Effector CD8-positive, alpha-beta T cell (primary cell): Measurements from ENCODE around the gene KAZN.

Experiments
- DNase-seq: peaks from one replicate; lab custom pipeline; 2025; lab: John Stamatoyannopoulos, UW

The KAZN gene

DNA sequence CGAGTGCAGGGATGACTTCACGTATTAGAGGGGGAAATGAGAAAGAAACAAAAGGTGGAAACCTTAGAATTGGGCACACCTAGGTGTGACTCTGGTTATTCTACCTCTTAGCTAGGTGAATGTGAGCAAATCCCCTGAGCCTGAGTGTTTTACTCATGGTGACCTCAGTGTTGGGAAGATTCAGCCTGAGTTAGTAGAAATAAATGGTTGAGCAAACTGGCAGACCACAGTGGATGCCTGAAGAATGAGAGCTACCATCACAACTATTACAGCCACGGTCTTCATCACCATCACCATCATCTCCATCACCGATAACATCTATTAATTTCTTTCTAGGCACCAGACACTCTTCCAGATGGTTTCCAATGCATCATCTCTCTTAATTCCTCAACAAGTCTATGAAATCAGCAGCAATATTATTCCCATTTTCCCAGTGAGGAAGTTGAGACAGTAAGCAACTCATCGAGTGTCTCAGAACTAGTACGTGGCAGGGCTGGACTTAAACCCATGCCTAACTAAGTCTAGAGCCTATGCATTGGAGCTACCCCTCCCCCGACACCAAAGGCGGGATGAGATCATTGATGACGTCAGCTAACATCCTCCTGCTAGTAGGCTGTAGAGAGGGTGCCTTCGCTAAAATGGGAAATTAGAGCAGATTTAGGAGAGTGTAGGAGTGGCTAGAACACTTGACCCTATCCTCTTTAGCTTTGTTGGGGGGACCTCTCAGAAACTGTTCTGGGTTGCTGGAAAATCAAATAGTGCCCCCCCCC is 7.9 kb upstream of the KAZN start:
- DNase-seq = no peak

DNA sequence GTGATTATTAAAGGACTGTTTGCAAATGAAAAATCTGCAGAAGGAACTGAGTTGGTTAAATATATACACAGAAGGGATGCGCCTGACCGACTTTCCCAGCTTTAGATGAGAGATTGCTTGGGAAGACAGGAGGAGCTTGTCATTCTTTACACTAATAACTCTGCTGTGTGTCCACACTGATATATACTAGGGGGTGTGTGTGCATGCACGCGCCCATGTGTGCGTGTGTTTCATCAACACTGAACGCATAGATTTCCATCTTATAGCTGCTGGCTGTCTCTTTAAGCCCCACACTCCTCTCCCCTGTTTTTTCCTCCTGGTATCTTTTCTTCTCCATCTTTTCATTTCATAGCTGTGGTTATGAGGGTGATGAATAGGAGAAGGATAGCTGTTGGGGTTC is 6.9 kb upstream of the KAZN start:
- no peak for DNase-seq

DNA sequence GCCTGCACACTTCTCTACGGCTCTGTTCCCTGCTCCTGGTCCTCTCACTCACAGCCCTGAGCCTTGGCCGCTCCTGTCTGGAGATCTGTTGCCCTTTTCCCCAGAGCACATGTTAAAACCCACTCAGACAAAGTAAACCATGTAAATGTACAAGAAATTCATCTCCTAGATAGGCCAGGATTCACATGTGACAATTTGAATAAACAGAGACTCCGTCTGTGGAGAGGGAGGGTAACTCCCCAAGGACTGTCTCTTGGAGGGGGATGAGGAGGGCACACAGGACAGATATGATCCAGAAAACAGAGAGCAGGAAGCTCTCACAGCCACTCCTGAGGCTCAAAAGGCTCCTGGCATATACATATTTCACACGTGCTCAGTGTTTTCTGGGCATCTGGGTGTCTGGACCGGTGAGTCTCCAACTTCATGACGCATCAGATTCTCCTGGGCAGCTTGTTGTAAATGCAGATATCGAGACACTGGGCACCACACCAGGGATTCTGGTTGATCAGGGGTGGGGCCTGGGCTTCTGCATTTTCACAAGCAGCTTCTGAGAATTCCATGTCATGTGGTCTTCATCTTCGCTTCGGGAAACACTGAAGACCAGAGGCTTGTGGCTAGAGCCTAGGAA is 6.4 kb upstream of the KAZN start:
- DNase-seq = no peak

DNA sequence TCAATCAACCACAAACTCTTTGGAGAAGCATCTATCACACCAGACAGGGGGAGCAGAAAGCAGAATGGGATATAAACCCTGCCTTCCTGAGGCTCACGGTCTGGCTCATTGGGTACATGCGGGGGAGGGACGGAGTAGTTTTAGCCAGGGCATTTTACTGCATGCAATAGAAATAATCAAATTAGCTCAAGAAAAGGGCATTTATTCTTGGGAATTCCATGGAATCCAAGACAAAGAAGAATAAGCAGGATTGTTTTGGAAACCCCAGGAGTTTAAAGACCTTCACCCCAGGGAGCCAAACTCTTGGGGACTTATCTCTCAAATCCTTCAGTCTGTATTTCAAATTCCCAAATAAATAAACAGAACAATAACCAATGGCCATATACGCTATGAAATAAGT is 5.2 kb upstream of the KAZN start:
- no peak for DNase-seq

DNA sequence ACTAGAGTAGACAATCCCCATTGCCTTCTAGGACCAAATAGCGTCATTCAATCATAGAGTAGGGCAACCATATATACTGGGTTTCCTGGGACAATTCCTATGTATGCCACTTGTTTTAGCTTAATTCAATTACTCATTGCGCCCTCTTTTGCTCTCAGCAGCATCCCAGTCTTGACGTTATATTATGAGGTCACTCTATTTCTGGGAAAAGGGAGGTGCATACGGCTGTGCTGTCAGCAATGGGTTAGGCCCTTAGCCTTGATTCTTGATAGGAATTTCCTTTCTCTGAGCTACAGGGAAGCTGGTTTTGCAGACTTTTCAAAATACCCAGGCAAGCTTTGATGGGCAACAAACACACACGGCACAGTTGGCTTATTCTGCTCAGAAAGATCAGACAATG is 4.4 kb upstream of the KAZN start:
- no peak for DNase-seq

DNA sequence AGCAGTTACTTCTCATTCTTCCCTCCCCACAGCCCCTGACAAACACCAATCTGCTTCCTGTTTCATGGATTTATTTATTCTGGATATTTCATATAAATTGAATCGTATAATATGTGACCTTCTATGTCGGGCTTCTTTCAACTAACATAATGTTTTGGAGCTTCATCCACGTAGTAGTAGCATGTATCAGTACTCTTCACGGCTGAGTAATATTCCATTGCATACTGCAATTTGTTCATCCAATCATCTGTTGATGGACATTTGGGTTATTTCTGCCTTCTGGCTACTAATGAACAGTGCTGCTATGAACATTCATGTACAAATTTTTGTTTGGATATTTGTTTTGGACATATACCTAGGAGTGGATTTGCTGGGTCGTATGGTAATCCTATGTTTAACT is 1.9 kb upstream of the KAZN start:
- DNase-seq = no peak

DNA sequence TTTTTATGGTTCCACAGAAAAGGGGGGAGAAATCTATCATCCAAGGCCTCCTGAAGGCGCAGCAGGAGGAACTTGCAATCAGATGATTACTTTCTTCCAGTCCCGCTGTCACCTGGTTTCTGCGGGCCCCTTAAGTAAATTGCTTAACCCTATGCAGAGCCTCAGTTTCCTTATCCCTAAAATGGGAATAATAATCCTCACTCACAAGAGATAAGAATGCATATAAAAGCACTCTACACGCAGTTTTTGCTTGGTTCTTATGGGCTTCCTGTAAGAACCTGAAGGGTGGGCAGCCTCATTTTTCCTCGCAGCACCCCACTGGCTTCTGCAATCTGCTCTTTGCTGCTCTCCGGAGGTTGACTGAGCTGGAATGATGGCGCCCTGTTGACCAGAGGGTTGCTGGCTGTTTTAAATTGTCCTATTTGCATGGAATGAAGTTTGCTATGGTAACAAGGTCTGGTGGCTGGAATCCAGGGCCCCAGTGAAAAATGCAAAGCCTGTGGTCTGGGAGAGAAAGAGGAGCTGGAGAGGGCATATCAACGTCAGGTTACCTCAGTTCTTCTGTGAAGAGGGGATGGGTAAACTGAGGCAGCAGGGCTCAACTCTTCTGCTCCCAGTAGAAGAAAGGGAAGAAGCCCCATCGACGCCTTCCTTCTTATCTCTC is 1.0 kb upstream of the KAZN start:
- DNase-seq = no peak

DNA sequence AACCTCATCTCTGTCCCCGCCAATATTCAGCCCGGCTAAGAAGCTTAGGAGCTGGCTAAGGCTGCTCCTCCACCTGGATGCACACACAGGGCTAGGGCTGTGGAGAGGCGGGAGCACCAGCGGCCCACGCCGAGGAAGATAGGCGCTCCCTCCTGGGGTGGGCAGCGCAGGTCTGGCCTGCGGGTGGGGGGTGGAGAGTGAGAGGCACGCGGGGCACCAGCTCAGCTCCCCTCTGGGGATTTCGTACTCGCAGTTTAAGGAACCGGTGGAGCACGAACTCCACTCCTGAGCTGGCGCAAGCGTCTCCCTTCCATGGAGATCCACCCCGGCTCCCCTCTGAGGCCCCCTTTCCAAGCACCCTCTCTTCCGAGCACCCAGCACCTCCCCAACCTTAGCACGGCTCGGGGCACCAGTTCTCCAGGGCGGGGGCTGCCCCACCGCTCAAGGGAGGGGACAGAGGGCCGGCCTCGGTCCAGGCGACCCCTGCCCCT is 433 bp upstream of the KAZN start:
- no peak for DNase-seq

DNA sequence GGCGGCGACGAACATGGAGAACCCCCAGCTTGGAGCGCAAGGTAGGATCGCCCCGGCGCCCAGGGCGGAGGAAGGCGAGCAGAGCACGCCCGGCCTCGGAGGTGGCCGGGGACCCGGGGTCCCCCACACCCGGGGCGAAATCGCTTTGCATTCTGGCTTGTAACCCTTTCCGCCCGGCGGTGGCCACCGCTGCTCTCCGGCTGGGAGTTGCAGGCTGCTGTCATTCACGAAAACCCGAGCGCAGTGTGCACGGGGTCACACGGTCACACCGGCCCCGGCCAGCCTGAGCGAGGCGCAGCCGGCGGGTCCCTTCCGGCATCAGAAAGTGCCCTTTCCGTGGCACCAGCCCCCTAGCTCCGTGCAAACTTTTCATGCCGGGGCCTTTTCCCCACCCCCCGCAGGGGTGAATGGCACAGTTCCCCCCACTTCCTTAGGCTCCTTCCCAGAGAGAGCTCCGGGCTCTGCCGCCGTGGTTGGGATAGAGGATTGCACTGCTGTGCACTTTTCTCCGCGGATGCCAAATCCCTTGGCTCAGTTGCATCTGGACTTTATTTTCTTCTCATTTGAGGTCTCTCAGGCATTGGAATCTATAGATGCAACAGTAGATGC is 802 bp downstream of the KAZN start:
- no peak for DNase-seq

DNA sequence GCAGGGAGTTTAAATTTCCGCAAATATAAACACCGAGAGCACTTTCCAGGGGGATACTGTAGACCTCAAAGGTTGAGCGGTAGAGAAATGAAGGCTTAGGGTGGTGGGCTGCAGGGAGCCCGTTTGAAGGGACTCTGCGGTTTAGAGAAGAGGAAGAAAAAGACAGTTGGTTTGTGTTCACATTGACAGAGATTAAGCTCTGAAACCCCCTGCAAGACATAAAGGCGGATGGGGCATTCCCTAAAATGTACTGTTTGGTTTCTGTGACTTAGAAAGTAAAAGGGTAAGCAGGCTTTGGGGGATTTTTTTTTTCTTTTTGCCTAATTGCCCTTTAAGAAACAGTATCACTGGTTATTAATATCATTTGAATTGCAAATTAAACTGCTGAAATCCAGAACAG is 1.3 kb downstream of the KAZN start:
- DNase-seq = no peak

DNA sequence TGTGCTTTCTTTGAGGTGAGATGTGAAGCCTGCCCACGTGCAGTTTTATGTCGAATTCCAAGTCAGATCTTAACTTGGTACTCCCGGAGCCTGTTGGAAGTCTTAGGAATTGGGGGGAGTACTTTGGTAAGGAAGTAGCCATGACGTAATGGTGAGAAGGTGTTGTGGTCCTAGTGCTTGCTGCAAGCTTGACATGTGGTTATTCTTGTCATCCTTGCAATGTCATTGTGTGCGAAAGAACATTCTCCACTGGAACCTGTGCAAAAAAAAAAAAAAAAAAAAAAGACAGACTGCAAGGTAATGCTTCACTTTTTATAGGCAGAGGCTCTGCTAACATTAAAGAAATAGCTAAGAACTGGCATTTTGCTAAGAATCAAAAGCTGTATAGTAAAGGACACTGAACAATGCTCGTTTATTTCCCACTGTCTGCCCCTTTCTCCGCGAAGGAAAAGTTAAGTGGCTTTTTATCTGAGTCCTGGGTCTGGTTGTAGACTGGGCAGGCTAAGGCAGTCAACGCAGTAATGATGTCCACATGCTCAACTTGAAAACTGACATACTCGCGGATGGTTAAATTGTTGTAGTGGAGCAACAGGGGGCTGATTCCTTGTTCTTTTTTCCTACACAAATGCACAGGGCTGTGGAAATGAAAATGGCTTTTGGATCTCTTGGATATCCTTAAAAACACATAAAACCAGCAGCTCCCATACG is 2.1 kb downstream of the KAZN start:
- no peak for DNase-seq

DNA sequence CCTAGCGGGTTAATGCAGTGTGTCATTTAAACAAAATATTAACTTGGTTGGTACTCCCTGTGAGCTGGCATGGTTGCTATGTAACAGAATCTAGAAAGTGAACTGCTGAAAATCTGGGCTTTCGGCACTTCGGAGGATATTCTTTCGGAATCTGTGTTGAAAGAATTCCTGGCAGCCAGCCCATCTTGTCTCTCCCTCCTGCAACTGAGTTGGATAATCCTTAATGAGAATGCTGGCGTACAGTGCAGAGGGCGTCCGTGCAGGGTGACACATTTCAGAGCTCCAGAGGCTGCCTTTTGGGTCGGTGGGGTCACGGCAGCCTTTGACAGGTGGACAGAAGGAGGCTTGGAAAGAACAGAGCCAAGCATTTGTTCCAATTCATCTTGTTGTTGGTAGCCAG is 3.7 kb downstream of the KAZN start:
- DNase-seq = no peak

DNA sequence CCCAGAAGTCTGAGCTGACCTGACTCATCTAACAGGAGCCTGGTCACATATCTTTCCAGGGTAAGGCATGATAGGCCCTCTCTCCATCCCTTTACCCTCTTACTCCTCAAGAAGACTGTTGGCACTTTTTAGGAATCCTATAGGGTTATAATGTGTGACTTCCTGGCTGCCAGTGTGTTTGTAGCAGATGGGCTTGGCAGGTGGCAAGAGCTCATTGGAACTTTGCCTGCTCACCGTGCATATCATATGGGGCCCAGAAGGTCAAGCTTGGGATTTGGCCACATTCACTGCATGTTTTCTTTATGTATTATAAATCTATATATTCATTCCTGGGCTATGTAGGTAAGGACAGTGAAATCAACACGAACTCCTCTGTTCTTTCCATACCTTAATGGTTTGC is 5.2 kb downstream of the KAZN start:
- DNase-seq = no peak

DNA sequence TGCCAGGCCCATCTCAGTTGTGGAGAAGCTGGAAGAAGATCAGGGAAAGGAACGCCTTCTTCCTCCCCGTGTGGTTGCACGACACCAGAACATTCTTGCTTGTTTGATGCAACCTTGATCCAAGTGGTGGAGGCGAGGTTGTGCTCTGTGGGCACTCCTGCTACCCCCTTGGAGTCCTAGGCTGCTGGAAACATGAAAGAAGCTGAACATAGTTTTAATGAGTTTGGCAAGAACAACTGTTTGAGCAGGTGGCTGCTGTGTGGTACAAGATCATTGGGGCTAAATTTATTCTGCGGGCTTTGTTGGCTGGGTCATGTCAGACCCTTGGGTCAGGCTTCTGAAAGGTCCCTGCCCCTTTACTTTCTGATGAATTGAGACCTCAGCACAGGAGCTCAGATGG is 5.9 kb downstream of the KAZN start:
- no peak for DNase-seq

DNA sequence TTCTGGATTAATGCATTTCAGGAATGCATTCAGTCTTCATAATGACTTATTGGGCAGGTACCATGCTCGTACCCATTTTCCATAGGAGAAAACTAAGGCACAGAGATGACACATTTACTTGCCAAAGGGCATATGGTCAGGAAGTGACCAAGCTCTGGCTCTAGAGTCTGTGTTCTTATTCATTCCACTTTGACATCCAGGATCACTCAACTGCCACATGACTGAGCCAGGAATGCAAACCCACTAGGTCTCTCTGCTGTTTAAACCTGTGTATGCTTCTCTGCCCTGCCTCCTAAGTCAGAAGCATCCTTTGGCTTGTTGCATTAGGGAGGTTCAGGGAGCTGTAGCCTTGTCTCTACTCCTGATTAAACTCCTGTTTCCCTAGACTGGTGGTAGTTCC is 7.5 kb downstream of the KAZN start:
- DNase-seq = no peak

DNA sequence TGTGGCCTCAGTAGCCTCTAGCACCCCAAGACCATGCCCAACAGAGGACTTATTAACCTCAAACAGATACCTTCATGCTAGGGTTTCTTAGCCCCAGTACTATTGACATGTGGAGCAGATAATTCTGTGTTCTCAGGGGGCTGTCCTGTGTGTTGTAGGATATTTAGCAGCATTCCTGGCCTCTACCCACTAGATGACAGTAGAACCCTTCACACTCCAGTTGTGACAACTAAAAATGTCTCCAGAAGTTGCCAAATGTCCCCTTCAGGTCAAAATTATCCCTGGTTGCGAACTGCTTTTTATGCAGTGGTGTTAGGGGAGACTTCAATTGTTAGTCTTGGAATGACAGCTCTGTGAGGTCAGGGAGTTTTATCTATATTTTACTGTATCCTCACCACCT is 8.1 kb downstream of the KAZN start:
- DNase-seq = no peak

DNA sequence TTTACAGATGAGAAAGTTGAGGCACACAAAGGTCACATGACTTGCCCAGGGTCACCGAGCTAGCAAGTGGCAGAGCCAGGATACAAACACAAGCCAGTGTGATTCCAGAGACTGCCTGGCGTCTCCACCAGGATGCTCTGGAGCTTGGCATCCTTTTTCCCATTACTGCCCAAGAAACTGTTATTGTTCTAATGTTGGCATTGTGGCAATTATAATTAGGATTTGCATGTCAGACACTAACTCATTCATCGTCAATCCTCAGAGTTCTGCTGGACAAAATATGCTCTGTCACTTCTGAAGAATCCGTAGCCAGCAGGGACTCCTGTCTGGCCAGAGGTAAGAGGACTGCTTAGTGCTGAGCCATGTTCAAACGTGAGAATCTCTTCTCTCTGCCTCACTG is 8.8 kb downstream of the KAZN start:
- no peak for DNase-seq

DNA sequence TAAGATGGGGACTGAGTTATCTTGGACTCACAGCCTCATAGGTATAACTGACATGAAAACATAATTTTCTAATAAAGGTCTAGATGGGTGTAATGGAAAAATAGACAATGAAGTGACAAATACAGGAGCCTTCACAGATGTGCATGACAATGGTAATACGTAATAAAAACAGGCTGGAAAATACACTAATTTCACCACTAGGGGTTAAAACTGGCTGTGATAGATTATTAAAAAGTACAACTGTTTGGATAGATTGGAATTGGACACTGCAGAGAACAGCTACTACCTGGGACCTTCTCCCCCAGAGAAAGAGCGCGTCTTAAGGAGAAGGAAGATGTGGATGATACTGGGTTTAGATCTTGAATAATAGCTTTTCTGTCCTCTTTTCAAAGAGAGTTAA is 9.8 kb downstream of the KAZN start:
- DNase-seq = no peak

DNA sequence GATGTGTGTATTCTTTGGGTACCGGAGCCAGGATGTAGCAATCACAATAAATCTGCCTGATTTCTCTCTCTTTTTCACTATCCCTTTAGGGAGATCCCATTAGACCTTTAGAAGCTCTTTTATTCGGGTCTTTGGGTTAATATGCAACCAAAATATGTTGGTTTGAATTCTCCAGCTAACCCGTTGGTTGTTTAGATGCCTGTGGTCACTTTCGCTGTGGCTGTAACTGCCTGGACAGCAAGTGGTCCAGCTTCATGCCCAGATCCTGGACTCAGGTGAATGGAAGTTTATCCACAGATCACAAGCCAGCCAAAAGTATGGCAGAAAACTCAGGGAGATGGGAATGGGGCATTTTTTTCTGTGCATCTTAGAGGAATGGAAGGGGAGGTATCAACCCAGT is 12.3 kb downstream of the KAZN start:
- no peak for DNase-seq

DNA sequence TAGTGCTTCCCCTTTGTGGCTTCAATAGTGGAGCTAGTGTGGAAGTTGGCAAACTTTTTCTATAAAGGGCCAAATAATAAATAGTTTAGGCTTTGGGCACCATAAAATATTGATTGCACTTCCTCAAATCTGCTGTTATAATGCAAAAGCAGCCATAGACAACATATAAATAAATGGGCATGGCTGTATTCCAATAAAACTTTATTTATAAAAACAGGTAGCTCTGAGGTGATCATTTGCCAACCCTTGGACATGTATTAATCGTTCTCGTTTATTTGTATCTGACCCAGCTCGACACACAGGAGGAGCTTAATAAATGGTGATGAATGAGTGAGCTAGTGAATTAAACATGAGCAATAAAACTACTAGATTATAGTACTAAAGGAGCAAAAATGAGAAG is 13.3 kb downstream of the KAZN start:
- no peak for DNase-seq

DNA sequence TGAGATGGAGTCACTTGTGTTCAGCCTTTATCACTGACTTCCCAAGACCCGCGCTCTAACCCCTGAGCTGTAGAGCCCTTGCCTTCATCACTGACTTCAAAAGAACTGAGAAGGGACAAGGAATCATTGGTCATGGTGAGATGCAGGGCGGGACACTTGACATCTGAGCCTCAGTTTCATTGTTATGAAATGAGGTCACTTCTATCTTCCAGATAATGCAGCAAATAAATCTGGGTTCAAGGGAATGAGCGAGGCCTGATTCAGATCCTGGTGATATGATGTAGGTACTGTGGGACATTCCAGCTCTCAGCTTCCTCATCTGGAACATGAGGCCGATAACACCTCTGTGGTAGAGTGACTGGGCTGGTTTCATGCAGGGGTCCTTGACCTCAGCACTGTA is 13.8 kb downstream of the KAZN start:
- no peak for DNase-seq

DNA sequence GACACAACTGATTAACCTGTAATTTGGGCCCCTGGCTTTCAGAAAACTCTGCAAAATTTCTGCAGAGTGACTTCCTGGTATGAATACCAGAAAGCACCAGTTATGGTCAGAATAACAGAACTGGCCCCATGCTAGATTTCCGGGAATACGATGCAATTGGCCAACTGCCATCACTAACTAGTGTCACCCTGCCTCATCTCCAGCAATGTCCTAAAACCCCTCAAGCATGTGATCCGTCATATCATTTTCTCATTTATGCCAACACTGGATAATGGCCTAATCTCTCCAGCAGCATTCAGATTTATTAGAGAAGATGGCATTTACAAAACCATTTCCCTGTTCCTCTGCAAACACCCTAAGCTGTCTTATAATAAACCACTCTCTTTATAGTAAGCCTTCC is 15.4 kb downstream of the KAZN start:
- no peak for DNase-seq
